ENCODE measurements around the gene ZNF865.
A peak's percentile ranks its signal among the peaks of the same experiment; 100 is the strongest.

Gene ZNF865

DNA sequence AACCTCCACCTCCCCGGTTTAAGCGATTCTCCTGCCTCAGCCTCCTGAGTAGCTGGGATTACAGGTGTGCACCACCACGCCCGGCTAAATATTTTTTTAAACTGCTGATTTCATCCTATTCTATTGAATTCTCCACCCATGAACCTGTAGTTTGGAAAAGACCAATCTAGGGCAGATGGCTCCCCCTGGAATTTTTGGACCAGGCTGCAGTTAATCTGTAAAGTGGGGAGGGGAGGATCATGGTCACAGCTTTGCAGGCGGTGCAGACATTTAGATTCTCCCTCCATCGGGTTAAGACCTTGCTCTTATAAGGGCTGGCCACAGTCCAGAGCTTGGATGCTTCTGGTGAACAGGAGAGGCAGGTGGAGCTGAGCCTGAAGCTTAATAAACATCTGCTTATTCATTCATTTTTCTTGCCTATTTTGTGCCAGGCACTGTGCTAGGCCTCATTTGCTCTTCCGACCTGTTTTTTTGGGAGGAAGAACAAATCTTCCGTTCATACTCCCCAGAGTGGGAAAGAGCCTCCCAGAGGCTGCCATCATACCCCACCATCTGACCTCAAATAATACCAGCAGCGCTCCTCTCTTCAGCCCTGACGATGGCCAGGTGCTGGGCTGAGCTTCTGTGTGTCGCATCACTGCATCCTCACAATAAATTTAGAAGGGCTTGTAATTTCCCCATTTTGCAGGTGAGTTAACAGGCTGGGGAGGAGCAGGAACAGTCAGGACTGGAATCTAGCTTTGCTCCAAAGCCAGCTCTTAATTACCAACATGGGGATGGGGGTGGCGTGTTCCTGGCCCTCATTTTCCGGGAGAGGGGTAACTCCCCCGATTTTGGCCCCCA is 41.7 kb downstream of the ZNF865 start:
- DNase-seq (ENCODE audit: low spot score) = no peak

DNA sequence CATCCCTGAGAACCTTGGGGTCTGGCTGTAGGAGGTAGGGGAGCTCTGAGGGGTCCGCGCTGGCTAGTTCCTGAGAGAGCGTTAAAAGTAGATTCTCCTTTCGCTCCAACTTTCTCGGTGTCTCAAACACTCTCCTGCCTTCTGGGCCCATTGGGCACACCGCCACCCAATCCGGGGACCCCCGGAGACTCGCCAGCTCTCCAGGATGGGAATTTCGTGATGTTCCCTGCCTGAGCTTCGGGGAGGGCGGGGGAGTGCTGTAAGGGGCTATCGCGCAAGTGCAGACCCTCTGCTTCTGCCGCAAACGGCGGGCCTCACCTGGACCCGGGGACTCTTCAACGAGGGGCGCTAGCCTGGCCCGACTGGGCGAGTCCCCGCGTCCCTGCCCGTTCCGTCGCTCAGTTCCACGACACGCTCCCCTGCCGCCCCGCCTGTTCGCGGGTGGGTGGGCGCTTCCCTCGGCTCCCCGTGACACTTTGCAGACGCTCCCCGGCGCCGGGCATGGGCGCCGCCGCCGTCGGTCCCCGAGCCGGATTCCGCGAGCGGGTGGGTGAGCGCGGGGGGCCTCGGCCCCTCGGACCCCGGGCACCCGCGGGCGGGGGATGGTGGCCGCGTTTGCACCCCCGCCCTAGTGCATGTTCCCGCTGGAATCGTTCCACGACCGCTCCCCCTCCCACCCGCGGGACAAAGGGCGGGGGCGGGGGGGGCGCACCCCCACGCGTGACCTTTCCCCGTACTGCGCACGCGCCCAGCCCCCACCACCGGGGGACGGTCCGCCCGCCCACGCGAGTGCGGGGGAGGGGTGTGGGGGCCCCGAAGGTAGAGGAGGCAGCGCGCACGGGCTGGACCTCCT is 42.5 kb downstream of the ZNF865 start, which contains the start of gene CCDC106:
CCDC106 (plus strand) TSS at position 481 of the 853 bp plus-strand sequence. CDS start 835 bp downstream, outside the sequence.
- DNase-seq (ENCODE audit: low spot score) = peak; percentile 87

DNA sequence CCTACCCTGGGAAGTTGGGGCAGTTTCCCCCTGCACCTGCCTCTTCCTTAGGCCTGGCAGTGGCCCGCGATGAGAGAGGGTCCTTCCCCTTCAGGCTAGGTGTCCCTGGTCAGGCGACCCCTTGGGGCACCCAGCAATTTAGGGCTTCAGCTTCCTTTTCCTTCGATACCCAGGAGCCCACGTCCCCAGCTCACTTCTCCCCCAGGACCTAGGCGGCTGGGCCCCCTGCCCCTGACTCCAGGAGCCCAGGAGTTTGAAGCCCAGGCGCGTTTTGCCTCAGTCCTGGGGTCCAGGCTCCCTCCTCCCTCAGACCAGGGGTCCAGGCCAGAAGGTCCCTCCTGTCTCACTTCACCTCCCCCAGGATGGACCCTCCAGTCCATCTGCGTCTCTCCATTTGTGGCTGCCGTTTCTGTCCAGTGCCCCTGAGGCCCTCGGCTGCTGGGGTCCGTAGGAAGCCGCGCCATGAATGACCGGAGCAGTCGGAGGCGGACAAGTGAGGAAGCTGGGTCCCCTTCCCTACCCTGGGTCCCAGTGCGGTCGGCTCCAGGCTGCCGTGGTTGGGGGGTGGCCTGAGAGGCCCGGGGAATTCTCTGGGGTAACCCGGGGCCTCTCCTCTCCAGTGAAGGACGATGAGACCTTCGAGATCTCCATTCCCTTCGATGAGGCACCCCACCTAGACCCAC is 43.3 kb downstream of the ZNF865 start:
- DNase-seq (ENCODE audit: low spot score) = no peak

DNA sequence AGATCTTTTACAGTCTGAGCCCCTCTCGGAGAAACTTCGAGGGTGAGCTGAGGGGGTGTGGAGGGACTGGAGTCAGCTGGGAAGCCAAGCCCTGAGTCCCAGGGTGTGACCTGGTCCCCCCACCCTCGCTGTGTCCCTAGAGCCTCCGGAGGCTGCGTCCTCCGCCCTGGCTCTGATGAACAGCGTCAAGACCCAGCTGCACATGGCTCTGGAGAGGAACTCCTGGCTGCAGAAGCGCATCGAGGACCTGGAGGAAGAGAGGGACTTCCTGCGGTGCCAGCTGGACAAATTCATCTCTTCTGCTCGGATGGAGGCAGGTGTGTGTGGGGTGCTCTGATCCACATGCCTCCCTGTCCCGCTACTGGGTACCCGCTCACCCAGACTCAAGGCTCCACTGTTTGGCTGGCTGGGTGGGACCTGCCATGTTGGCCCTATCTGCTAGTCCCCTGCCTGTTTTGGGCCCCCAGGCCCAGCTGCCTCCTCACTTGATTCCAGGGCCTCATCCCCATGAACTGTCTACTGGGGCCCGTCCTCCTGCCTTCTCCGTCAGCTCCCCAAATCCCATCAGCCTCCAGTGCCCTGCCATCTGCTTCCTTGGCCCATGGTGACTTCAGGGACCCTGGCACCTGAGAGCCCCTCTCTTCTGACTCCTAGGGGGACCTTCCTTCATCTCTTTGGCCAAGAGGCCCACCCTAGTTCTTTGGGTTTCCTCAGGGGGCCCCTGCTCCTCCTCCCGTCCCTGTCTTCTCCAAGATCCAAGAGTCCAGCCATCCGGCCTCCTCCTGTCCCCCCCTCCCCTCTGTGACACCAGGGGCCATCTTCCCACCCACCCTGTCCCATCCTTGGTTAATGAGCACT is 44.0 kb downstream of the ZNF865 start:
- DNase-seq (ENCODE audit: low spot score) = no peak

DNA sequence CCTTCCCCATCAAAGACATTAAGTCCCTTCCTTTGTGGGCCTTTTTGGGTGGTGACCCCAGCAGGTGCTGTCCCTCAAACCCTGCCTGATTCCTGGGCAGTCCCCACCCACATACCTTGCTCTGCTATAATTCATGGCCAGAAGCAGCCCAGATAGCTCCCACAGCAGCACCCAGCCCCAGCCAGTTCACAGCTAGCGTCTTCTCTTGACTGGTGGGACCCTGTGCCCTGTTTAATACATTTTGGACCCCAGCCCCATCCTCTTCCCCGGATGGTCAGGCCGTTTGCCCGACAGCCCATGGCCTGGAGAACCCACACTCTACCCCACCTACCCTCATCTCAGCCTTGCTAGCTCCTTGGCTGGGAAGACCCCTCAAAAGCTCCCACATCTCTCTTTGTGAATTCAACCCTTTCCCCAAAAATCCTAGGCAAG is 44.7 kb downstream of the ZNF865 start:
- DNase-seq (ENCODE audit: low spot score) = no peak

DNA sequence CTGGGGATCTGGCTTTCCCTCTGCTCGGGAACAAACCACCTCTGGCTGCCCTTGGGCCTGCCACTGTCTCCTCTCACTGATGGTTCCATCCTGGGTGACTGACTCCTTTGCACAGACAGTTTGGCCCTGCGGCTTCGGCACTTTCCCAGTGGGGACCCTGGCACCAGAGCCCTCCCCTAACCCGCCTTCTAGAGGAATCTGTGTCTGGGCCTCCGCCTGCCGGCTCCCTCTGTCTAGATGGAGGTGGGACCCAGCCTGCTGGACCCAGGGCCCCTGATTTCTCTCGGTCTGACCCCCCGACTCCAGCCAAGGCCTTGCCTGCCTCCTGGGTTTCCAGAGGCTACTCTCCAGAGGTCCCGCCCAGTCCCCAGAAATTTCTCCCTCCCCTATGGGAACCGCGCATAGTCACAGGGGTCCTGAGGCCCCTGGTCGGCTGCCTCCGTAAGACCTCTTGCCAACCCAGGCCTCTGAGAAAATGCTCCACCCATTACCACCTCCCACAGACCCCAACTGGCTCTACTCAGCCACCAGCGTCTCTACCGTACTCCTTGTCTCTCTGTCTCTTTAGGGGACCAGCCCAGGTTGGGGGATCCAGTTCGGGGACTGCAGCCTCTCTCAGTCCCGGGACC is 45.3 kb downstream of the ZNF865 start:
- no peak for DNase-seq (ENCODE audit: low spot score)

DNA sequence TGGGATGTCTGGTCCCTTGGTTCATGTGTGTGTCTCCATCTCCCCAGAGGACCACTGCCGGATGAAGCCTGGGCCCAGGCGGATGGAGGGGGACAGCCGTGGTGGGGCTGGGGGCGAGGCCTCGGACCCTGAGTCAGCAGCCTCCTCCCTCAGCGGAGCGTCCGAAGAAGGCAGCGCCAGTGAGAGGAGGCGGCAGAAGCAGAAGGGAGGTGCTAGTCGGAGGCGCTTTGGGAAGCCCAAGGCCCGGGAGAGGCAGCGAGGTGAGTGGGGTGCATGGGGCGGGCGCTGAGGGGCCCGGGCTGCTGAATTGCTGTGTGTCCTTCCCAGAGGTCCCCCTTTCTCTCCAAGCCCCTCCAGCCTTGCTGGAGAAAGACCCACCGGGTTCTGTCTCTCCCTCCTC is 45.8 kb downstream of the ZNF865 start:
- DNase-seq (ENCODE audit: low spot score) = no peak

DNA sequence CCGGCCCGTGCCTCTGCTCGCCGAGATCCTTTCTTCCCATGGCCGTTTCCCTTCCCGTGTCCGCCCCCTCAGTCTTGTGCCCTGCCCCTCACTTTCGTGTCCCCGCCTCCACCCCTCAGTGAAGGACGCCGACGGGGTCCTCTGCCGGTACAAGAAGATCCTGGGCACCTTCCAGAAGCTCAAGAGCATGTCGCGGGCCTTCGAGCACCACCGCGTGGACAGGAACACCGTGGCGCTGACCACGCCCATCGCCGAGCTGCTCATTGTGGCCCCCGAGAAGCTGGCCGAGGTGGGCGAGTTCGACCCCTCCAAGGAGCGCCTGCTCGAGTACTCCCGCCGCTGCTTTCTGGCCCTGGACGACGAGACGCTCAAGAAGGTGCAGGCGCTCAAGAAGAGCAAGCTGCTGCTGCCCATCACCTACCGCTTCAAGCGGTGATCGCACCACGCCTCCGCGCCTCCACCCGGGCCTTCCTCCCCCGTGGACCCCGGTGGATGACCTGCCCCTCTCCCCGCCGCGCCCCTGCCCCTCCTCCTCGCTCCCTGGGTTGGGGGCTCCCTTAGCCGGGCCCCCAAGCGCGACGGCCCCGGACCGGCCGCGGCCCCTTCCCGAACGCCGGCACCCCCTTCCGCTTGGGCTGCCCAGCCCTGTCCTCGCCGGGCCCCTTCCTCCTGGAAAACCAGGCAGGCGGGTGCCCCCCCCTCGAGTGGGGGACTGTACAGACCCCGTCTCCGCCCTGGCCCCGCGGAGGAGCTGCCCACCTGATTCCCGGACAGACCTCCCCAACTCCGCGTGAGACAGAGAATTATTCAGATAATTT is 47.1 kb downstream of the ZNF865 start:
- DNase-seq (ENCODE audit: low spot score) = no peak

DNA sequence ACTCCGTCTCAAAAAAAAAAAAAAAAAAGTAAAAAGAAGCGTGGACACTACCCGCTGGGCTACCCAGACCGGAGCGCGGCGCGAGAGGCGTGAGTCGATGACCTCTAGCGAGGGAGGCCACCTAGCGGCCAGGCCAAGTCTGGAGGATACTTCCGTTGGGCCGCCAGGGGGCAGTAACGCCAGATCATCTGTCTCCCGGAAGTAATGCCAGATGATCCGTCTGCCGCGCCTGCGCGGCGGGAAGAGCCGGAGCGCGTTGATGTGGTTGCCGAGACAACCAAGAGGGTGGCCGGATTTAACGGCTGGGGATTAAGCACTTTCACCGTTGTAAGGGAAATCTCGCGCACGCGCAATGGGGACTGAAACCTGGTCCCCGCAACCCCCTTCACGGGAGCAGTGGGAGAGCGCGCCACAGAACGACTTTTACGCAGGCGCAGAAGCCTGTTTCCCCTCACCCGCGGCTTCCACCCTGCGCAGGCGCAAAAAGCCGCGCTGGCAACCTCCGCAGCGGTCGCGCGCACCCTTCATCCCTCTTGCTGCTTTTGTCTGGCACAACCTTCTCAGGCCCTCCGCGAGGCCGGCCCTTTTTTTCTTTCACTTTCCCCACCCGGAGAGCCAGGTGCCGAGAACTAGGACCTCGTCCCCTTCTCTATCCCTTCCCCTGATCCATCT is 48.3 kb downstream of the ZNF865 start:
- DNase-seq (ENCODE audit: low spot score) = peak; percentile 98

DNA sequence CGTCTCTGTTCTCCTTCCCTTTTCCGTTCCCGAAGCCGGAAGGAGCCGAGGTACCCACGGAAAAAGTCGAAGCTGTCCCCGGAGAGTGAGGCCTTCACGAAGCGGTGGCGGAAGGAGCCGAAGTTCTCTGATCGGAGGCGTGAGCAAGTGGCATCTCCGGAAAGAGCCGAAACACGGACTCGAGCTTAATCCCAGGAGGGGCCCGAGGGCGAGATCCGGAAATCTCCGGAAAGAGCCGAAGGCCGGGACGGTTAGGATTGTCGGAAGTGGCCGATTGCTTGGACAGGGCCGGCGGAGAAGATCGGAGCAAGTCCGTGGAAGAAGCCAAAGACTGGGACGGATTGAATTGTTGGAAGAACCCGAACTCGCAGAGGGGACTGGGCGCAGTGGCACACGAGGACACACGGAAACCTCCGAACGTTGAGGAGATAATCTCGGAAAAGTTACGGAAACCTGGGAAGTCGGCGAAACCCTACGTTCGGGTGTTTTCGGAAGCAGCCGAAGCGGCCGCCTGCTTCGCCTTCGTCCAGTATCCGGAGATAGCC is 48.9 kb downstream of the ZNF865 start:
- DNase-seq (ENCODE audit: low spot score) = peak; percentile 92

DNA sequence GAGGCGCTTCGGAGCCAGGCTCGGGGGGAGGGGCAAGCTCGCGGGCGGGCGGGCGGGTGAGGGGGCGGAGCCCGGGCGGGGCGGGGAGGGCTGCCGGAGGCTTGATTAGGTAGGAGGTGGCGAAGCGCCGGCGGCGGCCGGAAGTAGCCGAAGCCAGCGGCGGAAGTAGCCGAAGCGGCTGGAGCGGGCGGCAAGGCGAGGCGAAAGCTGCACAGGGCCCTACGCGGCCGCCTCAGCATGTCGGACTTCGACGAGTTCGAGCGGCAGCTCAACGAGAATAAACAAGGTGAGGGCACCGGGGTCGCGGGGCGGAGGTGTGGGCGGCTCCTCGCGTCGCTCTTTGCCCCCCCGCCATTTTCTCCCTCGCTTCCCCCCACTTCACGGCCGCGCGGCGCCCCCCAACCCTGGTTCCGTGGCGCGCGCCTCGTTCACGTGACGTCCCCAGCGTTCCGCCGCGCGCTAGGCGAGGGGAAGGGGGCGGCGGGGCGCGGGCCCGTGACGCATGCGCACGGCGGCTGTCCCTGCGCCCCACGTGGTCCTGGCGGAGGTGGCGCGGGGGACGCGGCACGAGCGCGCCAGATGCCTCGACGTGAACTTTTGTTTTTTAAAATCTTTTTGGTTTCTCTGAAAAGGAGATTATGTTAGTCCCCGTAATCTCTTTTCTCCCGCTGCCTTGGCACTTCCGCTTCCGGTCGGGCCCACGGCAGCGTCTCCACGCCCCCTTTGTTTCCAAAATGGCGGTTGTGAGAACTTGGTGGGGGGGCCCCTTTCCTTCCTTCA is 49.6 kb downstream of the ZNF865 start, which contains the start of gene U2AF2:
U2AF2 (plus strand) TSS at position 168 of the 780 bp plus-strand sequence; CDS start at position 238, 70 bp downstream.
- DNase-seq (ENCODE audit: low spot score) = peak; percentile 87

DNA sequence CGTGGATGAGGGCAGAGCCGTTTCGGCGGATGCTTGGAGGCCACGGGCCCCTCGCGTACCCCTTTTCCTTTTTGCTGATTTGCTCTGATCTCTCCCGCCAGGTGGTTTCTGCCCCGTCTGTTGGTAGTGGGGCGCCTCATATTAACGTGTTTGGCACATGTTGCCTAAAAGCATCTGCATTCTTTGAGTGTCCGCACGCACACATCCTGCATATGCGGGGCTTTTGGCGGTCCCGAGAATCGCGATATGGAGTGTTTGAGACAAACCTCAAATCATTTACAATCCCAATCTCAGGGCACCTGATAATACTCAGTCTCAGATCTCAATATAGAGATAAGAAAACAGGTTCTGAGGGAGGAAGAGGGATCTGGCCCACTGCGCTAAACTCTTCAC is 50.2 kb downstream of the ZNF865 start:
- DNase-seq (ENCODE audit: low spot score) = no peak

DNA sequence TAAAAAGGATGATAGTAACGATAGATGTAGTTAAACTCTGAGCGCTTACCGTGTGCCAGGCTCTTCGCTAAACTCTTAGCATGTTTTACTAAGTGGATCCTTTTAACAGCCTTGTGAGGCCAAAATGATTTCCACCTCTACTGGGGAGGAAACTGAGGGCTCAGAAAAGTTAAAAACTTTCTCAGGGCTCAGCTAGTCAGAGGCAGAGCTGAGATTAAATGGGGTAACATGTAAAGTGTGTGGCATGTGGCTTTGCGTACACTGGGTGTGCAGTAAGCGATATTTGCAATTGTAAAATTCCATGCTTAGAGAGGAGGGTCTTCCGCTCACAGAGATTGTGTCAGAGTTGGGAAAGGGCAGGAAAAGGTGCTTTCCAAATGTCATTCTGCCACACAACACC is 51.1 kb downstream of the ZNF865 start:
- no peak for DNase-seq (ENCODE audit: low spot score)

DNA sequence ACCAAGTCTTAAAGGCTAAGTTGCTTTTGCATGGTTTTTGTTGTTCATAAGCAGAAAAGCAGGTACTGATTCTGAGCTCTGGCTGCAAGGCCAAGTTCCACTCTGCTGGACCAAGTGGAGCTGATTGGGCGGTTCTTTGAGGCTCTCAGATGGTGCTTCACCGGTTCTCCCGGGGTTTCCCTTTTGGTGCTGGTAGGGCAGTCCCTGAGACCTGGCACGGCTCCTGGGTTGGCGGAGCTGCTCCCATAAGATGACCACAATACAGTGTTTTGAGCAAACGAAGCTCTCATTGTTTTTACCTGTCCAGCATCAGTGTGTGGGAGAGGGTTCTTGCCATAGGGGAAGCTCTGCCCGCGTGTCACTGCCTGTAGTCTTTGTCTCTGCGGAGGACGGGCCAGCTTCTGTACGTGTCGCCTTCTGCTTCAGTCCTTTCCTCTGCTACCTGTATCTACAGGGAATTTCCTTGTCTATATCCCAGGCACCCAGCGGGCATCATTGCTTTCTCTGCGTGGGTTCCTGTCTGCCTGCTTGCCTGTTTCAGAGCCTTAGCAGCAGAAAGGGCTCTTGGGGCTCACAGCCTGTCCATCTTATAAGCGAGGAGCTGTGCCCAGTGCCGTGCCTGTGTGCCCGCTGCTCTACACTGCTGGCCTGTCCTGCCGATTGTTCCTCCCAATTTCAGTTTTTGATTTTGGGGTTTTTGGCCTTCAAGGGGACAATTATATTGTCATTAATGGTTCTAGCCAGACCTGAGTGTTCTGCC is 51.7 kb downstream of the ZNF865 start:
- no peak for DNase-seq (ENCODE audit: low spot score)

DNA sequence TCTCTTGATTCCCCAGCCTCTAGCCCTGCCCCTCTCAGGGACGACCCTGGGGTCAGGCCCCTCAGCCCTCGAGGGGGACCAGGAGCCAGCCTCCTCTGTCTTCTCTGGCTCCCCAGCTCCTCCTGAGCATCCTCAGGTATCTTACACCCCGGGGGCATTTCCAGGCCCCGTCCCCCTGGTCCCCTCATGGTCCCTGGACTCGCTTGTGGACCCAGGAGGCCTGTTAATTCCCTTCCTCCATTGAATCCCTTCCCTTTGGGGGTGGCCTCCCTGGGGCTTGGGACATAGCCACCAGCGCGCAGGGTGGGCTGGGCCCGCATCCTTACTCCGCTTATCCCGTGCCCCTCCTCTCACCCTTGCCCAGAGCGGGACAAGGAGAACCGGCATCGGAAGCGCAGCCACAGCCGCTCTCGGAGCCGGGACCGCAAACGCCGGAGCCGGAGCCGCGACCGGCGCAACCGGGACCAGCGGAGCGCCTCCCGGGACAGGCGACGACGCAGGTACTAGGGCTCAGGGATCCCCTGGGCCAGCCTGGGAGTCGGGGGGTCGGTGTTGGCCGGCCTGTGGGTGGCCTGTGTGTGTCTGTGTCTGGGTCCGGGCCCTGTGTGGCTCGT is 53.5 kb downstream of the ZNF865 start:
- DNase-seq (ENCODE audit: low spot score) = no peak

DNA sequence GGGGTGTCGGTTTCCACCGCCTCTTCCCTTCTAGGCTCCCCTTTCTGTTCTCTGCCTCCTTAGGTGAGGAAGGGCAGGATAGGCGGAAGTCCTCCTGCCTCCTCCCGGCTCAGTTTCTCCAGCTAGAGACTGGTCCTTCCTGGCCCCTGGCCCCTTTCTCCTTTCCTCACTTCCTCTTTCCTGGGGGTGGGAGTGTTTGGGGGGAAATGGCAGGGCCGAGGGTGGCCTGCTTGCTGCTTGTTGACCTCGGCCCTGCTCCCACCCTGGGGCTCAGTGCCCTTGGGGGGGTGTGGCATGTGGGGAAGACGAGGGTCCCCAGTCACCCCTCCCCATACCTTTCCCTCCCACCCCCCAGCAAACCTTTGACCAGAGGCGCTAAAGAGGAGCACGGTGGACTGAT is 54.4 kb downstream of the ZNF865 start:
- no peak for DNase-seq (ENCODE audit: low spot score)

DNA sequence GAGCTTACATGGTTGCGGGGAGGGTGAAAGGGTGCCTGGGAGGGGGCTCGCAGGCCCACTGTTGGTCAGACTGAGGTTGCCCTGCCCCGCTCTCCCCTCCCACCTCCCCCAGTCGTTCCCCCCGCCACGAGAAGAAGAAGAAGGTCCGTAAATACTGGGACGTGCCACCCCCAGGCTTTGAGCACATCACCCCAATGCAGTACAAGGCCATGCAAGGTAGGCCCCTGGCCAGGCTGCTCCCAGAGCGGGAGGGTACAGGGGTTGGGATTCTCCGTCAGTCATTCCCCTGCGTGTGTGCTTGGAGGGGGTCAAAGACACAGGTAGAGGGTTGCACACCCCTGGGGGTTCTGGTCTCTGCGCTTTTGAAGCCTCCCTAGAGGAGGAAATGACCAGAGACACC is 55.0 kb downstream of the ZNF865 start:
- no peak for DNase-seq (ENCODE audit: low spot score)

Data from HuH-7 (cell line).